Effector memory CD4-positive, alpha-beta T cell (primary cell): ENCODE results near the gene TRIM17.

ENCODE experiments used
- DNase-seq, 3 donors: peaks; one replicate each; pipeline ENCODE4 v3.0.0-alpha.2; 2020
- H3K27ac ChIP-seq: 2 replicates; pipeline ENCODE4 v1.7.0; 2013; ENCODE audit warnings: mild to moderate bottlenecking, low read length, moderate library complexity; ENCODE audit not compliant: insufficient read depth, poor library complexity, severe bottlenecking
- H3K27me3 ChIP-seq: replicated peaks from 2 replicates; pipeline ENCODE4 v1.7.0; 2013; ENCODE audit warnings: mild to moderate bottlenecking, low read length; ENCODE audit not compliant: insufficient read depth, control insufficient read depth, poor library complexity, severe bottlenecking
- H3K36me3 ChIP-seq: 2 replicates; pipeline ENCODE4 v1.7.0; 2013; ENCODE audit warnings: mild to moderate bottlenecking, low read length, moderate library complexity; ENCODE audit not compliant: control insufficient read depth, insufficient read depth
- H3K4me1 ChIP-seq: 2 replicates; pipeline ENCODE4 v1.7.0; 2013; ENCODE audit warnings: low read length, mild to moderate bottlenecking; ENCODE audit not compliant: control insufficient read depth, insufficient read depth, poor library complexity, severe bottlenecking
- H3K4me3 ChIP-seq: 2 replicates; pipeline ENCODE4 v1.7.0; 2013; ENCODE audit warnings: low read length, low read depth, mild to moderate bottlenecking; ENCODE audit not compliant: insufficient read depth, poor library complexity, severe bottlenecking
- H3K9me3 ChIP-seq: 2 replicates; pipeline ENCODE4 v1.7.0; 2013; ENCODE audit warnings: mild to moderate bottlenecking, low read length, moderate library complexity; ENCODE audit not compliant: control insufficient read depth

The TRIM17 gene

DNA sequence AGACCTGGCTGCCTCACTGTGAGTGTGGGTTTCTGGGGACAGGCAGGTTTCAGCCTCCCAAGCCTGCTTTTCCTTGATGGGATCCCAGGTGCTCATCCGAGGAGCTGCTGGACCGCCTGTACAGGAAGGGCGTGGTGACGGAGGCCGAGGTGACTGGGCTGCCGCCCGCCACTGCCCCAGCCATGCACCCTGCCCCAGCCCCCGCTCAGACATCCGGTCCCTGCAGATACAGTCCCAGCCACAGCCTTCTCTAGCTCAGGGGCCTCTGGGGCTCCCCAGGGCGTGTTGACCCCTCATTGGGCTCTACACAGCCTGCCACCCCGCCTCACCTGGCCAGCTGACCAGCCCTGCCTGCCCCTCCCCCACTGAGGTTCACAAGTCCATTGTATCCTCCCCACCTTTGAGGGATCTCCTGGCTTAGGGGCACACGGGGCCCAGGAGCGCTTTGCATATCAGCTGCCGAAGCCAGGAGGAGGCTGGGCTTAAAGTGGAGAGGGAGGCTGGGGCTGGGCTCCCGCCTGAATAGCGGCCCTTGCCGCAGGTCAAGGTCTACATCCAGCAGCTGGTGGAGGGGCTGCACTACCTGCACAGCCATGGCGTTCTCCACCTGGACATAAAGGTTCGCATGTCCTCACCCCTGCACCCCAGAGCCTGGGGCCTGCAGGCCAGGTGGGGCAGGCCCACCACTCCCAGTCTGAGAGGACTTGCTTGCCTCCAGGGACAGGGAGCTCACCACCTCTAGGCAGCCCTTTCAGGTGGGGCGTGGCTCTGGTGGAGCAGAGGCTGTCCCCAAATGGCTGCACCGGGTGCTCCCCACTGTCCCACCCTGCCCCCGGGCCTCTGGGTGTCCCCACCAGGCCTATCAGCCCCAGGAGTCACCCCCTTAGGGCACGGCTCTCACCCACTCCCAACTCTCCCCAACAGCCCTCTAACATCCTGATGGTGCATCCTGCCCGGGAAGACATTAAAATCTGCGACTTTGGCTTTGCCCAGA, 48.6 kb downstream of the TRIM17 start:
- H3K36me3 ChIP-seq, result no peaks in the 10 kb centered on the region
- no peaks in the 10 kb centered on the region for H3K4me1 ChIP-seq
- no peaks in the 10 kb centered on the region for H3K9me3 ChIP-seq
- H3K27me3 ChIP-seq, result no peaks in the 10 kb centered on the region
- no peak for DNase-seq
- H3K27ac ChIP-seq, result no peak overlapping the region
- no peak overlapping the region for H3K4me3 ChIP-seq

DNA sequence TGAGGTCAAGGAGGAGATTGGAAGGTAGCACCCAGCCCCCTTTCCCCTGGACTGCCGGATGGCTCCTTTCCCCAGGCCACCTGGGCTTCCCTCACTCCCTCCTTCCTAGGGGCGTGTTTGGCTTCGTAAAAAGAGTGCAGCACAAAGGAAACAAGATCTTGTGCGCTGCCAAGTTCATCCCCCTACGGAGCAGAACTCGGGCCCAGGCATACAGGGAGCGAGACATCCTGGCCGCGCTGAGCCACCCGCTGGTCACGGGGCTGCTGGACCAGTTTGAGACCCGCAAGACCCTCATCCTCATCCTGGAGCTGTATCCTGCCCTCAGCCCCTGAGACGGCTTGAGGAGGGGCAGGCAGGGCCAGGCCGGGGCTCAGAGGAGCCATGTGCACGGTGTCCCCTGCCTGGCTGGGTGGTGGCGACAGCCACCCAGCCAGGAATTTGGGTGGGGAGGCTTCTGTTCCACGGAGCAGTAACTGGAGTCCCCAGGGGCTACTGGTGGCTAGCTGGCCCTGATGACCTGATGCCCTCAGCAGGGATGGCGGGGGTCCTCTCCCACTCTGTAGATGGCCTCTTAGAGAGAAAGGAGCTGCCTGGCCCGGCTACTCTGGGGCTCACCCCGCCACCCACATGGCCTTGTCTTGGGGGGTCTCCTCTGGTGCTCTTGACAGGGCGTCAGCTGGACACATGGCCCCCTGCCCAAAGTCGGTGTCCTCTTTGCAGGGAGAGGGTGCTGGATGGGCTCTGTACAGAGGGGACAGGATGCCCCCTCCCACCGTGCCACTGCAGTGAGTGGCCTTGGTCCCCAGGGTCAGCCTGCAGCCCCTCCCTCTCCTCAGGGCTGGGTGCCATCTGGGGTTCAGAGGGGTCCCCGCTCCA, 49.6 kb downstream of the TRIM17 start:
- H3K27me3 ChIP-seq, result no peaks in the 10 kb centered on the region
- no peak overlapping the region for H3K4me3 ChIP-seq
- H3K9me3 ChIP-seq, result no peaks in the 10 kb centered on the region
- H3K4me1 ChIP-seq, result no peaks in the 10 kb centered on the region
- DNase-seq, result no peak
- no peak overlapping the region for H3K27ac ChIP-seq
- H3K36me3 ChIP-seq, result no peaks in the 10 kb centered on the region

DNA sequence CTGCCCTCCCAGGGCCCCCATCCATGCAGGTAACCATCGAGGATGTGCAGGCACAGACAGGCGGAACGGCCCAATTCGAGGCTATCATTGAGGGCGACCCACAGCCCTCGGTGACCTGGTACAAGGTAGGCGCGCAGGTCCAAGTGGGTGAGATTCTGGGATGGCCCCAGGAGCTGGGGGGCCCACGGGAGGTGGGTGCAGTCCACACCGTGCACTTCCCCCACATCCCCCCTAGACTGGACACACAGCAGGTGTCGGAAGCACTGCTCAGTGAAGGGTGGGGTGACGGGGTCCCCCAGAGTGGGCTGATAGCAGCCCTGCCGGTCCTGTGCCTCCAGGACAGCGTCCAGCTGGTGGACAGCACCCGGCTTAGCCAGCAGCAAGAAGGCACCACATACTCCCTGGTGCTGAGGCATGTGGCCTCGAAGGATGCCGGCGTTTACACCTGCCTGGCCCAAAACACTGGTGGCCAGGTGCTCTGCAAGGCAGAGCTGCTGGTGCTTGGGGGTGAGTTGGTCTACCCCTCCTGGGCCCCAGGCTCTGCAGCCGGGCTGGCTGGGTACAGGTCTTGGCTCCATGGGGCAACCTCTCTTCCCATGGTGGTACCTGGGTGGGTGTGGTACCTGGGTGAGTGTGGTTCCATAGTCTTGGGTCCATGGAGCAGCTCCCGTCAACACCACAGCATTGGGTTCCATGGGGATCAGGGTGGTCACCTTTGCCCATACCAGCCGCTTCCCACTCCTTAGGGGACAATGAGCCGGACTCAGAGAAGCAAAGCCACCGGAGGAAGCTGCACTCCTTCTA, 50.4 kb downstream of the TRIM17 start:
- no peak overlapping the region for H3K4me3 ChIP-seq
- no peak for DNase-seq
- H3K36me3 ChIP-seq, result no peaks in the 10 kb centered on the region
- H3K9me3 ChIP-seq, result no peaks in the 10 kb centered on the region
- H3K27ac ChIP-seq, result no peak overlapping the region
- H3K4me1 ChIP-seq, result no peaks in the 10 kb centered on the region
- no peaks in the 10 kb centered on the region for H3K27me3 ChIP-seq

DNA sequence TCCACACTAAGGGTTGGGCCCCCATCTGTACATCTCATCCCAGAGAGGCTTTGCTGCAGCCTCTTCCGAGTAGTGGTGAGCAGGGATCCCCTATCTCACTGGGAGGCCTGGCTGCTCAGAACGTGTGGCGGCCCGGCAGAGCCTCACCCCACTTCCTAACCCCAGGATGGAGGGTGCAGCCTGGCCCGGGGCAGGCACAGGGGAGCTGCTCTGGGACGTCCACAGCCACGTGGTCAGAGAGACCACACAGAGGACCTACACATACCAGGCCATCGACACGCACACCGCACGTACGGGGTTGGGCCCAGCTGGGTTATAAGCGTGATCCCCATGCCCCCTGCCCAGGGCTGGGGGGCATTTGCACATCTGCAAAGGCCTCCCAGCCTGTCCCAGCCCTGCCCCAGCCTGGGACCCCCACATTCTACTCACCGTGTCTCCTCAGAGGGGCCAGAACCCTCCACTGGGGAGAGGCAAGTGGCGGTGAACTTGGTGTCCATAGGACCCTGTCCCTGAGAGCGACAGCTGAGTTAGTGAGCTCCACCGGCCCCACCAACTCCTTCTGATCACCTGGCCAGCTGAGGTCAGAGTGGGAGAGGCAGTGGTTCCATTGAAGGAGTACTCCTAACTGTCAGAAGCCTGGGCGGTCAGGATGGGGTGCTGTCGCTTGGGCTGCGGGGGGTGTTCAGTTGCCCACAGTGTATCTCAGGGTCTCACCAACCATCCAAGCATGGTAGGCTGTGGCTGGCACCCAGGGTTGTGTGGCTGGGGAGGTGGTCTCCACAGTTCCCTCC, 51.2 kb downstream of the TRIM17 start:
- Histone ChIP-seq H3K4me1 (no peaks in the 10 kb centered on the region), H3K27ac (no peak overlapping the region), H3K27me3 (no peaks in the 10 kb centered on the region), H3K36me3 (no peaks in the 10 kb centered on the region), H3K9me3 (no peaks in the 10 kb centered on the region), H3K4me3 (no peak overlapping the region)
- no peak for DNase-seq

DNA sequence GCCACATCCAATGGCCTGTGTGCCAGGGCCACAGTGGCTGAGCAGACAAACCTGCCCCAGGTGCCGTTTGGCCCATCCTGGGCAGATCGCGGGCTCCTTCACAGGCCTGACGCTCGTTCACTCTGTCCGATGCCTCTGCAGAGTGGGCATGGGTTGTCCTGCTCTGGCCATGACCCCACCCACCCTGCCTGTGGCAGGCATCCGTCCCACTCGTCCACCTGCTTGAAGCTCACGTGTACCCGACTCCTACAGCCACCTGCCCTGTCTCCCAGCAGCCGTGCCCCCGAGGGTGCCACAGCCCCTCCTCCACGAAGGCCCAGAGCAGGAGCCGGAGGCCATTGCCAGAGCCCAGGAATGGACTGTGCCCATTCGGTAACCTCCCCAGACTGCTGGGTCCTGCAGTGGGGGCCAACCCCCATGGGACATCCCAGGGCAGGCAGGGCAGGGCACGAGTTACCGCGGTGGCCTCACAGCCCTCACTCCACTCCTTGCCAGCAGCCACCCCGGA, 51.9 kb downstream of the TRIM17 start:
- H3K9me3 ChIP-seq, result no peaks in the 10 kb centered on the region
- DNase-seq, result no peak
- no peak overlapping the region for H3K27ac ChIP-seq
- no peaks in the 10 kb centered on the region for H3K4me1 ChIP-seq
- H3K4me3 ChIP-seq, result no peak overlapping the region
- no peaks in the 10 kb centered on the region for H3K27me3 ChIP-seq
- H3K36me3 ChIP-seq, result no peaks in the 10 kb centered on the region

DNA sequence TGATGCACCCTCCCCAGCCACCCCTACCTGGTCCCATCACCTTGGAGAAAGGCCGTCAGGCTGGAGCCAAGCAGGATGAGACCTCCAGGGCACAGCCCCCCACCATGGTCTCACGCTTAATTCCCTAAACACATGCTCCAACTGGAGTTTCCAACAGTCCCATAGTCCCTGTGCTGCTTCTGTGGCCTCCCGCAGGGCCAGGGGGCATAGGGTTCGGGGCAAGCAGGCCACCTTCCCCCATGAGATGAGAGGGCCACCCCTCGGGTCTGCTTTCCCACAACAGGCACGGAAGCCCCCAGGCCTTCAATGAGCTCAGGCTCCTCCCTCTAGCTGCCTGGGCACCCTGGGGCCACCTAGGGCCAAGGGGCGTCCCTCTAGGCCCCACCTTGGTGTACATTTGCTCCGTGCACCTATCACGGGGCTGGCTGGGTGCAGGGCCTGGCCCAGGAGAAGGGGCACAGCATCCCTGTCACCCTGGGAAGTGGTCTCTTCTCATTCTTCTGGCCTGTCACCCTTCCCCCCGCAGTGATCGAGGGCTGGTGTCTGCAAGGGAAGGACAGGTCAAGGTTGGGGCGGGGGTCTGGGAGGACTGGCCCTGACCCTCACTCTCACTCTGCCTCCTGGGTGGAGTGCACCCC, 52.5 kb downstream of the TRIM17 start:
- Histone ChIP-seq H3K27ac (no peak overlapping the region), H3K36me3 (no peaks in the 10 kb centered on the region), H3K27me3 (no peaks in the 10 kb centered on the region), H3K4me3 (no peak overlapping the region), H3K4me1 (no peaks in the 10 kb centered on the region), H3K9me3 (no peaks in the 10 kb centered on the region)
- DNase-seq, result no peak

DNA sequence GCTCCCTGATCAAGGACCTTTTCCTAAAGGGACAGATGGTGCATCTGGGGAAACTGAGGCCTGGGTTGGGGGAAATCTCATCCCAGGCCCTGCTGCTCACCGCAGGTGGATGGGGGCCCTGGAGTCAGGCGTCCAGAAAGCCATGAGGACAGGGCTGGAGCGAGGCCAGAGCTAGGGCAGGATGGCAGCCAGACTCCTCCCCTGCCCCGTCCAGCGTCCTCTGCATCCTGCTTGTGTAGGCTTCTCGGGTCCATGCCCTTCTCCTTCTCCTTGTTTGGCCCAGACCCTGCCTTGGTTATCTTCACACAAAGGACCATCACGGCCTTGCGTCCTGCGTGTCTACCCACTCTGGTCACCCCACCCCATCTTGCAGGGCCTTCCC, 53.0 kb downstream of the TRIM17 start:
- Histone ChIP-seq H3K36me3 (no peaks in the 10 kb centered on the region), H3K4me1 (no peaks in the 10 kb centered on the region), H3K27me3 (no peaks in the 10 kb centered on the region), H3K27ac (no peak overlapping the region), H3K9me3 (no peaks in the 10 kb centered on the region), H3K4me3 (no peak overlapping the region)
- DNase-seq, result no peak

DNA sequence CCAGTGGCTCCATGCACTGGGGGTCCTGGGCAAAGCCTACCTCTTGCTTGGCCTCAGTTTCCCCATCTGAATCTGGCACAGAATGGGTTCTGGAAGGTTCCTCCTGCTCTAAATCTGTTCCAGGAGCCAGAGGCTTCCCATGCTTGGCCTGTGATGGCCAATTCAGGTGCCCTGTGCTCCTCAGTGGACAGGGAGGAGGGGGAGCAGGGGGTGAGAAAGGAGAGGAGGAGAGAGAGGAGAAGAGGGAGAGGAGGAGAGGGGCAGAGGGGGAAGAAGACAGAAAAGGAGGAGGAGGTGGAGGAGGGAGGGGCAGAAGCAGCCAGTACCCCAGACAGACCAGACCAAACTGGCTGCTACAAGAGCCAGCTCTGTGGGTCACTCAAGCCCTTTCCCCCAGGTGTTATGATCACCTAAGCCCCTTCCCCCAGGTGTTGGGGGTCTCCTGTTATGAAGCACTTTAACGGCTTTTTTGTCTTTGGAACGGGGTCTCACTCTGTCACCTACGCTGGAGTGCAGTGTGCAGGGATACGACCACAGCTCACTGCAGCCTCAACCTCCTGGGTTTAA, 53.7 kb downstream of the TRIM17 start:
- no peaks in the 10 kb centered on the region for H3K36me3 ChIP-seq
- DNase-seq, result no peak
- no peak overlapping the region for H3K4me3 ChIP-seq
- no peaks in the 10 kb centered on the region for H3K27me3 ChIP-seq
- no peaks in the 10 kb centered on the region for H3K9me3 ChIP-seq
- H3K27ac ChIP-seq, result no peak overlapping the region
- H3K4me1 ChIP-seq, result no peaks in the 10 kb centered on the region
